Testis (tissue), 3 donors: ENCODE measurements around the gene OXNAD1. TPM values are rescaled to one million over a fixed set of nuclear protein-coding genes. Genes with fewer than 3 reads are reported as not detected.

Experiments used
- DNase-seq: peaks from one replicate; pipeline ENCODE4 v3.0.0-alpha.2; 2019
- H3K27ac ChIP-seq, 2 donors: fragments of 200-600 bp; sonication (generic); one replicate each; pipeline ENCODE4 v1.5.1; 2019
- H3K27me3 ChIP-seq: fragments of 200-600 bp; sonication (generic); one replicate; pipeline ENCODE4 v1.5.1; 2019
- H3K36me3 ChIP-seq: fragments of 200-600 bp; sonication (generic); one replicate; pipeline ENCODE4 v1.5.1; 2017; ENCODE audit warnings: low read depth; ENCODE audit errors: missing control alignments
- H3K4me1 ChIP-seq: fragments of 200-600 bp; sonication (generic); one replicate; pipeline ENCODE4 v1.5.1; 2019
- H3K4me3 ChIP-seq, 2 donors: fragments of 200-600 bp; sonication (generic); one replicate each; pipeline ENCODE4 v1.5.1; 2017 to 2019
- H3K9me3 ChIP-seq: fragments of 200-600 bp; sonication (generic); one replicate; pipeline ENCODE4 v1.5.1; 2017
- CTCF ChIP-seq, 3 experiments: fragments of 450-650 bp in 2 of 3; fragments of 200-600 bp in 1 of 3; sonication (generic) in 1 of 3; IDR thresholded peaks; one replicate each; pipeline ENCODE4 v1.5.1; 2016 to 2019; ENCODE audit warnings: antibody characterized with exemption in 3 of 3, mild to moderate bottlenecking in 2 of 3, moderate library complexity in 1 of 3
- POLR2A ChIP-seq: fragments of 450-650 bp; IDR thresholded peaks from one replicate; pipeline ENCODE4 v1.6.1; 2017; ENCODE audit warnings: antibody characterized with exemption, mild to moderate bottlenecking, moderate library complexity
- WGBS, 2 donors: methylation state at CpG; one replicate each; pipeline ENCODE4 v1.1.5; 2018; 5-methylcytosine and 5-hydroxymethylcytosine counted together
- intact Hi-C: fragments of 100-400 bp; cut with DNase I; formaldehyde crosslinking; loops from one replicate; pipeline ENCODE4 v1.15.1; 2023; ENCODE audit warnings: low total_unique reads
- polyA plus RNA-seq: library from polyadenylated mRNA; stranded (reverse); fragments of 350-450 nt; fragmentation: Illumina TruSeq; extraction: RNeasy Lipid Tissue Mini Kit (QIAGEN cat#74804); gene quantifications from one replicate; pipeline ENCODE4 v1.2.3, GENCODE V29; 2014; ENCODE audit warnings: low read depth, low replicate concordance; ENCODE audit not compliant: insufficient read depth
- total RNA-seq, 2 donors: library from RNA; depleted of rRNA; stranded (reverse); fragments of >200 nt; gene quantifications; one replicate each; pipeline ENCODE4 v1.2.3, GENCODE V29; 2016

The OXNAD1 gene
- total and polyA plus RNA-seq, 3 donors from 2014 or later, result 11.8 to 31.2 (median 27.3) TPM

- Histone ChIP-seq H3K36me3 (no peaks in the 10 kb centered on the region), H3K4me1 (no peaks in the 10 kb centered on the region), H3K27me3 (no peaks in the 10 kb centered on the region), H3K9me3 (no peaks in the 10 kb centered on the region), H3K4me3 (no peak overlapping the region), H3K27ac (no peak overlapping the region)
- no peak for TF ChIP-seq CTCF (IDR thresholded peaks at IDR 0.05)
- no peak for TF ChIP-seq POLR2A
- no peak for DNase-seq
- WGBS, 2 donors, result 90 to 94% methylated on average over 5 of the region's 5 CpGs
- intact Hi-C loops, result no loop called here
Observed at GRCh38 chr3:16350597-16351318, 85.7 kb downstream of the OXNAD1 start.

- Histone ChIP-seq H3K4me3 (no peak overlapping the region), H3K9me3 (no peaks in the 10 kb centered on the region), H3K36me3 (no peaks in the 10 kb centered on the region), H3K27me3 (no peaks in the 10 kb centered on the region), H3K4me1 (no peaks in the 10 kb centered on the region), H3K27ac (no peak overlapping the region)
- intact Hi-C loops, result no loop called here
- TF ChIP-seq CTCF (IDR thresholded peaks at IDR 0.05) (no peak), POLR2A (no peak)
- no peak for DNase-seq
- 80 to 83% methylated on average over 2 of the region's 2 CpGs for WGBS, 2 donors
Observed at GRCh38 chr3:16352428-16352827, 87.4 kb downstream of the OXNAD1 start.

GRCh38 chr3:16354291-16354690, 89.3 kb downstream of the OXNAD1 start:
- intact Hi-C loops, result no loop called here
- Histone ChIP-seq H3K9me3 (no peaks in the 10 kb centered on the region), H3K27me3 (no peaks in the 10 kb centered on the region), H3K4me3 (no peak overlapping the region), H3K27ac (no peak overlapping the region), H3K36me3 (no peaks in the 10 kb centered on the region), H3K4me1 (no peaks in the 10 kb centered on the region)
- 98 to 100% methylated on average over 3 of the region's 3 CpGs for whole genome bisulfite sequencing, 2 donors
- TF ChIP-seq CTCF (IDR thresholded peaks at IDR 0.05) (no peak), POLR2A (no peak)
- DNase-seq, result no peak

Other genes with a start within 250 kb of the OXNAD1 start
- 10 to 100 TPM in 1 of 2 donors, 1 to 10 TPM in 1; 6.6 to 13.0 TPM for gene GALNT15, start 90.5 kb upstream of the OXNAD1 start, total RNA-seq
- gene GALNT15, start 90.5 kb upstream of the OXNAD1 start, polyA plus RNA-seq, result 16.5 TPM
- gene DPH3, start 269 bp upstream of the OXNAD1 start, total RNA-seq, result 10 to 100 TPM; 14.6 to 14.7 TPM
- gene DPH3, start 269 bp upstream of the OXNAD1 start, polyA plus RNA-seq, result 23.6 TPM
- 10 to 100 TPM; 20.8 to 25.7 TPM for gene RFTN1, start 248.5 kb downstream of the OXNAD1 start, total RNA-seq
- gene RFTN1, start 248.5 kb downstream of the OXNAD1 start, polyA plus RNA-seq, result 22.2 TPM